HepG2 (cell line): ENCODE results near the gene ERF. TPM values are rescaled to one million over a fixed set of nuclear protein-coding genes. Genes with fewer than 3 reads are reported as not detected.

ENCODE experiments used
- ATF7-NPFF ChIP-seq: sonication (generic); formaldehyde crosslinking; IDR thresholded peaks from 2 replicates; pipeline ENCODE4 v1.8.1; 2023; ENCODE audit warnings: mild to moderate bottlenecking, low read depth, missing genetic modification reagents, moderate library complexity
- FOXK2 ChIP-seq: fragments of 450-650 bp; IDR thresholded peaks from 2 replicates; pipeline ENCODE4 v1.6.1; 2016
- GABPA ChIP-seq, 2 experiments: IDR thresholded peaks; 2 replicates each; pipeline ENCODE4 v1.6.1; 2011 to 2016; ENCODE audit warnings: low read depth in 2 of 2, low read length in 1 of 2, missing biosample characterization in 1 of 2, missing genetic modification characterization in 1 of 2
- GABPB1 ChIP-seq: IDR thresholded peaks from 2 replicates; pipeline ENCODE4 v1.6.1; 2016; ENCODE audit warnings: mild to moderate bottlenecking, missing genetic modification reagents, moderate library complexity, missing compliant biosample characterization
- MEF2D ChIP-seq: sonication (generic); formaldehyde crosslinking; IDR thresholded peaks from 2 replicates; pipeline ENCODE4 v1.5.1; 2020; ENCODE audit warnings: mild to moderate bottlenecking, missing genetic modification reagents
- NFRKB ChIP-seq: fragments of 450-650 bp; IDR thresholded peaks from 2 replicates; pipeline ENCODE4 v1.6.1; 2017
- NKX3-1 ChIP-seq: sonication (generic); formaldehyde crosslinking; IDR thresholded peaks from 2 replicates; pipeline ENCODE4 v1.5.0; 2020; ENCODE audit warnings: missing genetic modification reagents
- RFXANK ChIP-seq: IDR thresholded peaks from 2 replicates; pipeline ENCODE4 v1.6.1; 2016
- SCMH1 ChIP-seq: sonication (generic); formaldehyde crosslinking; IDR thresholded peaks from 2 replicates; pipeline ENCODE4 v1.9.0; 2021; ENCODE audit warnings: missing genetic modification reagents, mild to moderate bottlenecking, borderline replicate concordance
- SETDB1 ChIP-seq: sonication (generic); formaldehyde crosslinking; IDR thresholded peaks from 2 replicates; pipeline ENCODE4 v1.5.1; 2020; ENCODE audit warnings: missing genetic modification reagents, mild to moderate bottlenecking, borderline replicate concordance
- STAG1 ChIP-seq: sonication (generic); formaldehyde crosslinking; IDR thresholded peaks from 2 replicates; pipeline ENCODE4 v1.4.0; 2020; ENCODE audit warnings: missing genetic modification reagents
- XBP1 ChIP-seq: sonication (generic); formaldehyde crosslinking; IDR thresholded peaks from 2 replicates; pipeline ENCODE4 v1.5.0; 2020; ENCODE audit warnings: missing genetic modification reagents
- ZBTB7A ChIP-seq: sonication (generic); formaldehyde crosslinking; IDR thresholded peaks from 2 replicates; pipeline ENCODE4 v1.8.0; 2022; ENCODE audit warnings: mild to moderate bottlenecking, missing genetic modification reagents
- ZKSCAN5 ChIP-seq: sonication (generic); formaldehyde crosslinking; IDR thresholded peaks from 2 replicates; pipeline ENCODE4 v1.5.1; 2020; ENCODE audit warnings: mild to moderate bottlenecking, missing genetic modification reagents
- ZNF143 ChIP-seq: sonication (generic); formaldehyde crosslinking; IDR thresholded peaks from 2 replicates; pipeline ENCODE4 v1.4.0; 2020; ENCODE audit warnings: missing genetic modification reagents
- ZNF414 ChIP-seq: sonication (generic); formaldehyde crosslinking; IDR thresholded peaks from 2 replicates; pipeline ENCODE4 v1.5.0; 2020; ENCODE audit warnings: missing genetic modification reagents
- ZNF430 ChIP-seq: sonication (generic); formaldehyde crosslinking; IDR thresholded peaks from 2 replicates; pipeline ENCODE4 v1.9.0; 2021; ENCODE audit warnings: mild to moderate bottlenecking, missing genetic modification reagents
- ZNF44 ChIP-seq: sonication (generic); formaldehyde crosslinking; IDR thresholded peaks from 2 replicates; pipeline ENCODE4 v1.5.1; 2020; ENCODE audit warnings: mild to moderate bottlenecking, missing genetic modification reagents
- ZNF83 ChIP-seq: sonication (generic); formaldehyde crosslinking; IDR thresholded peaks from 2 replicates; pipeline ENCODE4 v1.4.0; 2020; ENCODE audit warnings: missing genetic modification reagents, mild to moderate bottlenecking, borderline replicate concordance
- polyA plus RNA-seq, 8 experiments: library from polyadenylated mRNA; depleted of rRNA in 3 of 8; stranded (reverse) in 7 of 8; unstranded in 1 of 8; fragments of >200 nt; fragmentation: Illumina TruSeq in 4 of 8; extraction: Trizol in 4 of 8; gene quantifications; 2 replicates each; pipeline versions ENCODE4 v1.2.1 to v1.2.3, GENCODE V29; 2011 to 2016; ENCODE audit warnings: low read depth in 4 of 8, missing spikeins in 1 of 8, mixed read lengths in 1 of 8; ENCODE audit not compliant: insufficient read depth in 1 of 8
- total RNA-seq, 5 experiments: library from RNA; depleted of rRNA; stranded (reverse); fragments of >200 nt; fragmentation: Illumina TruSeq; extraction: Trizol; gene quantifications; 2 replicates each; pipeline ENCODE4 v1.2.3, GENCODE V29; 2016; ENCODE audit warnings: low read depth in 1 of 5
- TF ChIP-seq, protein P1 (sequence below): sonication (generic); formaldehyde crosslinking; IDR thresholded peaks from 2 replicates; pipeline ENCODE4 v1.4.0; 2020; ENCODE audit warnings: missing genetic modification reagents
- TF ChIP-seq, protein P2 (sequence below): sonication (generic); formaldehyde crosslinking; IDR thresholded peaks from 2 replicates; pipeline ENCODE4 v1.4.0; 2020; ENCODE audit warnings: missing genetic modification reagents
- TF ChIP-seq, protein P3 (sequence below): sonication (generic); formaldehyde crosslinking; IDR thresholded peaks from 2 replicates; pipeline ENCODE4 v1.4.0; 2020; ENCODE audit warnings: mild to moderate bottlenecking, missing genetic modification reagents
- TF ChIP-seq, protein P4 (sequence below): sonication (generic); formaldehyde crosslinking; IDR thresholded peaks from 2 replicates; pipeline ENCODE4 v1.4.0; 2020; ENCODE audit warnings: low read depth, mild to moderate bottlenecking, missing genetic modification reagents

The ERF gene
- total and polyA plus RNA-seq, 2 of the 13 experiments (the other 11 are each of a cell fraction or from before 2014, with no cell fraction given): 67.1 to 69.9 TPM

GRCh38 chr19:42268142-42268703 lies 13.3 kb upstream of the ERF start (continued):
- TF ChIP-seq, protein P1, sequence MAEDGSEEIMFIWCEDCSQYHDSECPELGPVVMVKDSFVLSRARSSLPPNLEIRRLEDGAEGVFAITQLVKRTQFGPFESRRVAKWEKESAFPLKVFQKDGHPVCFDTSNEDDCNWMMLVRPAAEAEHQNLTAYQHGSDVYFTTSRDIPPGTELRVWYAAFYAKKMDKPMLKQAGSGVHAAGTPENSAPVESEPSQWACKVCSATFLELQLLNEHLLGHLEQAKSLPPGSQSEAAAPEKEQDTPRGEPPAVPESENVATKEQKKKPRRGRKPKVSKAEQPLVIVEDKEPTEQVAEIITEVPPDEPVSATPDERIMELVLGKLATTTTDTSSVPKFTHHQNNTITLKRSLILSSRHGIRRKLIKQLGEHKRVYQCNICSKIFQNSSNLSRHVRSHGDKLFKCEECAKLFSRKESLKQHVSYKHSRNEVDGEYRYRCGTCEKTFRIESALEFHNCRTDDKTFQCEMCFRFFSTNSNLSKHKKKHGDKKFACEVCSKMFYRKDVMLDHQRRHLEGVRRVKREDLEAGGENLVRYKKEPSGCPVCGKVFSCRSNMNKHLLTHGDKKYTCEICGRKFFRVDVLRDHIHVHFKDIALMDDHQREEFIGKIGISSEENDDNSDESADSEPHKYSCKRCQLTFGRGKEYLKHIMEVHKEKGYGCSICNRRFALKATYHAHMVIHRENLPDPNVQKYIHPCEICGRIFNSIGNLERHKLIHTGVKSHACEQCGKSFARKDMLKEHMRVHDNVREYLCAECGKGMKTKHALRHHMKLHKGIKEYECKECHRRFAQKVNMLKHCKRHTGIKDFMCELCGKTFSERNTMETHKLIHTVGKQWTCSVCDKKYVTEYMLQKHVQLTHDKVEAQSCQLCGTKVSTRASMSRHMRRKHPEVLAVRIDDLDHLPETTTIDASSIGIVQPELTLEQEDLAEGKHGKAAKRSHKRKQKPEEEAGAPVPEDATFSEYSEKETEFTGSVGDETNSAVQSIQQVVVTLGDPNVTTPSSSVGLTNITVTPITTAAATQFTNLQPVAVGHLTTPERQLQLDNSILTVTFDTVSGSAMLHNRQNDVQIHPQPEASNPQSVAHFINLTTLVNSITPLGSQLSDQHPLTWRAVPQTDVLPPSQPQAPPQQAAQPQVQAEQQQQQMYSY (CRISPR knock-in tag): peak; percentile 47; the same call in 1 of the 2 replicates
- TF ChIP-seq RFXANK (CRISPR knock-in tag) (no peak), ZNF83 (CRISPR knock-in tag) (no peak), ZKSCAN5 (CRISPR knock-in tag) (no peak), NFRKB (no peak), ZNF430 (CRISPR knock-in tag) (no peak), SCMH1 (no peak), NKX3-1 (no peak), STAG1 (CRISPR knock-in tag) (no peak), GABPB1 (CRISPR knock-in tag) (no peak), MEF2D (CRISPR knock-in tag) (no peak; the same call in 1 of the 2 replicates), ZNF414 (CRISPR knock-in tag) (0 out of 2 replicates have a peak, but pooled peaks have one; percentile 49), ZNF143 (no peak), XBP1 (CRISPR knock-in tag) (no peak), GABPA (IDR thresholded peaks at IDR 0.05; ENCODE audit: low read depth, low read length) (no peak), GABPA (CRISPR knock-in tag; IDR thresholded peaks at IDR 0.05; ENCODE audit: low read depth) (no peak), SETDB1 (CRISPR knock-in tag) (no peak), ZNF44 (CRISPR knock-in tag) (no peak), ZBTB7A (CRISPR knock-in tag) (no peak; the same call in 1 of the 2 replicates), FOXK2 (peak; percentile 88), ATF7-NPFF (CRISPR knock-in tag) (0 out of 2 replicates have a peak, but pooled peaks have one; percentile 35)
- TF ChIP-seq, protein P2, sequence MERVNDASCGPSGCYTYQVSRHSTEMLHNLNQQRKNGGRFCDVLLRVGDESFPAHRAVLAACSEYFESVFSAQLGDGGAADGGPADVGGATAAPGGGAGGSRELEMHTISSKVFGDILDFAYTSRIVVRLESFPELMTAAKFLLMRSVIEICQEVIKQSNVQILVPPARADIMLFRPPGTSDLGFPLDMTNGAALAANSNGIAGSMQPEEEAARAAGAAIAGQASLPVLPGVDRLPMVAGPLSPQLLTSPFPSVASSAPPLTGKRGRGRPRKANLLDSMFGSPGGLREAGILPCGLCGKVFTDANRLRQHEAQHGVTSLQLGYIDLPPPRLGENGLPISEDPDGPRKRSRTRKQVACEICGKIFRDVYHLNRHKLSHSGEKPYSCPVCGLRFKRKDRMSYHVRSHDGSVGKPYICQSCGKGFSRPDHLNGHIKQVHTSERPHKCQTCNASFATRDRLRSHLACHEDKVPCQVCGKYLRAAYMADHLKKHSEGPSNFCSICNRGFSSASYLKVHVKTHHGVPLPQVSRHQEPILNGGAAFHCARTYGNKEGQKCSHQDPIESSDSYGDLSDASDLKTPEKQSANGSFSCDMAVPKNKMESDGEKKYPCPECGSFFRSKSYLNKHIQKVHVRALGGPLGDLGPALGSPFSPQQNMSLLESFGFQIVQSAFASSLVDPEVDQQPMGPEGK (CRISPR knock-in tag): peak; percentile 60
- TF ChIP-seq, protein P3, sequence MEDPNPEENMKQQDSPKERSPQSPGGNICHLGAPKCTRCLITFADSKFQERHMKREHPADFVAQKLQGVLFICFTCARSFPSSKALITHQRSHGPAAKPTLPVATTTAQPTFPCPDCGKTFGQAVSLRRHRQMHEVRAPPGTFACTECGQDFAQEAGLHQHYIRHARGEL (CRISPR knock-in tag): no peak
- TF ChIP-seq, protein P4, sequence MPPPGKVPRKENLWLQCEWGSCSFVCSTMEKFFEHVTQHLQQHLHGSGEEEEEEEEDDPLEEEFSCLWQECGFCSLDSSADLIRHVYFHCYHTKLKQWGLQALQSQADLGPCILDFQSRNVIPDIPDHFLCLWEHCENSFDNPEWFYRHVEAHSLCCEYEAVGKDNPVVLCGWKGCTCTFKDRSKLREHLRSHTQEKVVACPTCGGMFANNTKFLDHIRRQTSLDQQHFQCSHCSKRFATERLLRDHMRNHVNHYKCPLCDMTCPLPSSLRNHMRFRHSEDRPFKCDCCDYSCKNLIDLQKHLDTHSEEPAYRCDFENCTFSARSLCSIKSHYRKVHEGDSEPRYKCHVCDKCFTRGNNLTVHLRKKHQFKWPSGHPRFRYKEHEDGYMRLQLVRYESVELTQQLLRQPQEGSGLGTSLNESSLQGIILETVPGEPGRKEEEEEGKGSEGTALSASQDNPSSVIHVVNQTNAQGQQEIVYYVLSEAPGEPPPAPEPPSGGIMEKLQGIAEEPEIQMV (CRISPR knock-in tag): no peak
